H54 (cell line): ENCODE data around the gene ENTHD1.

Experiments
- DNase-seq: peaks from one replicate; pipeline ENCODE4 v3.0.0; 2011; ENCODE audit warnings: low spot score, mixed read lengths; ENCODE audit not compliant: insufficient read length
- FAIRE-seq: peaks from 3 replicates; lab custom pipeline; 2011; peaks lifted over from hg19 to GRCh38; lab: Jason Lieb, UNC
- POLR2A ChIP-seq: IDR thresholded peaks from 2 replicates; pipeline ENCODE4 v1.6.1; 2011; ENCODE audit warnings: low read depth, mild to moderate bottlenecking, low read length

ENTHD1 gene

GRCh38 chr22:39932918-39933649 lies 39.5 kb upstream of the ENTHD1 start:
- DNase-seq: peak; percentile 27
- no peak for TF ChIP-seq POLR2A
- FAIRE-seq: peak; percentile 15

GRCh38 chr22:39932166-39932565 lies 38.6 kb upstream of the ENTHD1 start:
- DNase-seq (no peak), FAIRE-seq (no peak)

GRCh38 chr22:39931251-39931650 lies 37.7 kb upstream of the ENTHD1 start:
- TF ChIP-seq POLR2A: no peak
- DNase-seq (no peak), FAIRE-seq (no peak)

More at GRCh38 chr22:39932166-39932565, 38.6 kb upstream of the ENTHD1 start:
- no peak for TF ChIP-seq POLR2A

GRCh38 chr22:39928536-39929520 lies 35.3 kb upstream of the ENTHD1 start:
- DNase-seq (no peak), FAIRE-seq (no peak)
- no peak for TF ChIP-seq POLR2A

- DNase-seq (no peak), FAIRE-seq (no peak)
- TF ChIP-seq POLR2A: no peak
Observed at GRCh38 chr22:39927544-39927943, 34.0 kb upstream of the ENTHD1 start.

- FAIRE-seq: no peak
Observed at GRCh38 chr22:39926753-39927152, 33.2 kb upstream of the ENTHD1 start.

GRCh38 chr22:39925909-39926679 lies 32.5 kb upstream of the ENTHD1 start:
- FAIRE-seq (no peak), DNase-seq (no peak)
- TF ChIP-seq POLR2A: no peak

More at GRCh38 chr22:39926753-39927152, 33.2 kb upstream of the ENTHD1 start:
- DNase-seq: no peak
- no peak for TF ChIP-seq POLR2A

- FAIRE-seq: no peak
Observed at GRCh38 chr22:39925273-39925672, 31.7 kb upstream of the ENTHD1 start.

GRCh38 chr22:39924286-39924685 lies 30.7 kb upstream of the ENTHD1 start:
- DNase-seq: no peak
- FAIRE-seq: no peak
- TF ChIP-seq POLR2A: no peak

More at GRCh38 chr22:39925273-39925672, 31.7 kb upstream of the ENTHD1 start:
- no peak for TF ChIP-seq POLR2A
- no peak for DNase-seq

- no peak for TF ChIP-seq POLR2A
- no peak for DNase-seq
- FAIRE-seq: no peak
Observed at GRCh38 chr22:39923696-39924095, 30.1 kb upstream of the ENTHD1 start.

GRCh38 chr22:39920134-39920743 lies 26.7 kb upstream of the ENTHD1 start:
- no peak for FAIRE-seq
- no peak for DNase-seq
- TF ChIP-seq POLR2A: no peak

- TF ChIP-seq POLR2A: no peak
- DNase-seq (no peak), FAIRE-seq (no peak)
Observed at GRCh38 chr22:39917776-39918495, 24.4 kb upstream of the ENTHD1 start.
